HepG2 (cell line): ENCODE measurements around the gene CISD3. TPM values are rescaled to one million over a fixed set of nuclear protein-coding genes. Genes with fewer than 3 reads are reported as not detected.

Experiments used
- ATAC-seq: fragments of 200-7000 bp; cut with Tn5 transposase; 3 replicates; pipeline ENCODE4 v1.9.1; 2020; ENCODE audit warnings: mild to moderate bottlenecking, moderate library complexity
- BruUV-seq: library from RNA; stranded (reverse); fragments of 400-500 nt; replicated peaks from 2 replicates; lab custom pipeline; 2021; lab: Mats Ljungman, UMichigan
- CTCF ChIA-PET: fragments of 300-600 bp; formaldehyde crosslinking; extraction: SDS; loops from one replicate; lab custom pipeline; 2021; ENCODE audit warnings: low total read pairs, inconsistent platforms, low intra/inter-chr PET ratio; lab: Yijun Ruan, JAX
- POLR2A ChIA-PET: fragments of 350-600 bp; sonication (Branson Sonifier 250); formaldehyde crosslinking; loops from one replicate; lab custom pipeline; 2020; ENCODE audit warnings: antibody characterized with exemption, inconsistent platforms; lab: Yijun Ruan, JAX
- DNase-seq: peaks from one replicate; pipeline ENCODE4 v3.0.0-alpha.2; 2015; ENCODE audit warnings: low spot score
- FAIRE-seq: peaks from 3 replicates; lab custom pipeline; 2011; peaks lifted over from hg19 to GRCh38; lab: Jason Lieb, UNC
- H2AFZ ChIP-seq: one replicate; pipeline ENCODE4 v1.6.1; 2011; ENCODE audit warnings: low read length, inconsistent platforms
- H3K27ac ChIP-seq: fragments of 300-600 bp; 3 replicates; pipeline ENCODE4 v1.8.0; 2011; ENCODE audit warnings: mixed run types, mild to moderate bottlenecking, mixed read lengths, low read length, inconsistent platforms; ENCODE audit not compliant: insufficient read depth; ENCODE audit errors: extremely low read length
- H3K27me3 ChIP-seq, 2 experiments: fragments of 200-600 bp in 1 of 2; 2 replicates in 1 of 2; 3 replicates in 1 of 2; pipeline versions ENCODE4 v1.6.0 to v1.8.0; 2011; ENCODE audit warnings: low read length in 2 of 2, mild to moderate bottlenecking in 2 of 2, moderate library complexity in 2 of 2, inconsistent platforms in 1 of 2; ENCODE audit not compliant: insufficient read depth in 2 of 2, control insufficient read depth in 1 of 2
- H3K36me3 ChIP-seq, 2 experiments: fragments of 200-600 bp in 1 of 2; replicated peaks in 1 of 2; 2 replicates in 1 of 2; 3 replicates in 1 of 2; pipeline versions ENCODE4 v1.5.1 to v1.8.0; 2011; ENCODE audit warnings: low read length in 2 of 2, inconsistent platforms in 1 of 2; ENCODE audit not compliant: insufficient read depth in 2 of 2, control insufficient read depth in 1 of 2
- H3K4me1 ChIP-seq: 2 replicates; pipeline ENCODE4 v1.5.1; 2012; ENCODE audit warnings: low read length, inconsistent platforms; ENCODE audit not compliant: insufficient read depth
- H3K4me2 ChIP-seq: 2 replicates; pipeline ENCODE4 v1.6.0; 2011; ENCODE audit warnings: low read depth, low read length, inconsistent platforms
- H3K4me3 ChIP-seq, 3 experiments: fragments of 200-600 bp in 1 of 3; sonication (generic), shearing (Covaris generic) in 1 of 3; replicated peaks in 1 of 3; 2 replicates each; pipeline ENCODE4 v1.5.1; 2011 to 2016; ENCODE audit warnings: low read length in 3 of 3, inconsistent platforms in 2 of 3, low read depth in 2 of 3, mild to moderate bottlenecking in 2 of 3, control low read depth in 1 of 3, mixed read lengths in 1 of 3; ENCODE audit not compliant: insufficient read depth in 1 of 3
- H3K79me2 ChIP-seq: one replicate; pipeline ENCODE4 v1.6.1; 2011; ENCODE audit warnings: low read length, inconsistent platforms; ENCODE audit not compliant: insufficient read depth
- H3K9ac ChIP-seq: 2 replicates; pipeline ENCODE4 v1.6.0; 2011; ENCODE audit warnings: mild to moderate bottlenecking, low read depth, low read length, inconsistent platforms; ENCODE audit not compliant: insufficient read depth
- H3K9me3 ChIP-seq: 2 replicates; pipeline ENCODE4 v1.5.1; 2012; ENCODE audit warnings: mild to moderate bottlenecking, low read length
- H4K20me1 ChIP-seq: 2 replicates; pipeline ENCODE4 v1.6.0; 2011; ENCODE audit warnings: inconsistent platforms, mild to moderate bottlenecking, low read length, moderate library complexity; ENCODE audit not compliant: insufficient read depth
- DR1 ChIP-seq: sonication (generic); formaldehyde crosslinking; IDR thresholded peaks from 2 replicates; pipeline ENCODE4 v1.8.0; 2021; ENCODE audit warnings: mild to moderate bottlenecking, missing genetic modification reagents, inconsistent platforms
- FLYWCH1 ChIP-seq: sonication (generic); formaldehyde crosslinking; IDR thresholded peaks from 2 replicates; pipeline ENCODE4 v1.8.1; 2023; ENCODE audit warnings: mild to moderate bottlenecking, missing genetic modification reagents
- GTF3A ChIP-seq: sonication (generic); formaldehyde crosslinking; conservative IDR thresholded peaks from 2 replicates; pipeline ENCODE4 v1.4.0; 2020; ENCODE audit warnings: mild to moderate bottlenecking, missing genetic modification reagents
- ISL2 ChIP-seq: sonication (generic); formaldehyde crosslinking; IDR thresholded peaks from 2 replicates; pipeline ENCODE4 v1.5.0; 2020; ENCODE audit warnings: missing genetic modification reagents
- NFIC ChIP-seq: IDR thresholded peaks from 2 replicates; pipeline ENCODE4 v1.6.1; 2012; ENCODE audit warnings: mild to moderate bottlenecking, low read length, inconsistent platforms
- POLR2AphosphoS5 ChIP-seq: IDR thresholded peaks from 2 replicates; pipeline ENCODE4 v1.6.1; 2012; ENCODE audit warnings: low read depth, low read length
- SP4 ChIP-seq: sonication (generic); formaldehyde crosslinking; IDR thresholded peaks from 2 replicates; pipeline ENCODE4 v1.8.1; 2023; ENCODE audit warnings: mild to moderate bottlenecking, missing genetic modification reagents
- ZBTB20 ChIP-seq: sonication (generic); formaldehyde crosslinking; IDR thresholded peaks from 2 replicates; pipeline ENCODE4 v1.8.1; 2023; ENCODE audit warnings: missing genetic modification reagents, low read depth, mild to moderate bottlenecking, borderline replicate concordance
- ZFP62 ChIP-seq: sonication (generic); formaldehyde crosslinking; IDR thresholded peaks from 2 replicates; pipeline ENCODE4 v1.4.0; 2020; ENCODE audit warnings: missing genetic modification reagents
- ZNF224 ChIP-seq: sonication (generic); formaldehyde crosslinking; IDR thresholded peaks from 2 replicates; pipeline ENCODE4 v1.5.0; 2020; ENCODE audit warnings: mild to moderate bottlenecking, missing genetic modification reagents
- ZNF282 ChIP-seq: fragments of 450-650 bp; IDR thresholded peaks from 2 replicates; pipeline ENCODE4 v1.6.1; 2018; ENCODE audit not compliant: partially characterized antibody
- ZNF30 ChIP-seq: sonication (generic); formaldehyde crosslinking; IDR thresholded peaks from 2 replicates; pipeline ENCODE4 v1.5.0; 2020; ENCODE audit warnings: mild to moderate bottlenecking, missing genetic modification reagents
- ZNF335 ChIP-seq: sonication (generic); formaldehyde crosslinking; IDR thresholded peaks from 2 replicates; pipeline ENCODE4 v1.4.0; 2020; ENCODE audit warnings: missing genetic modification reagents
- ZNF781 ChIP-seq: sonication (generic); formaldehyde crosslinking; IDR thresholded peaks from 2 replicates; pipeline ENCODE4 v1.5.1; 2020; ENCODE audit warnings: borderline replicate concordance, mild to moderate bottlenecking, missing genetic modification reagents; ENCODE audit errors: not compliant biosample characterization
- WGBS: methylation state at CpG from one replicate; pipeline ENCODE4 v1.1.6; 2017; ENCODE audit warnings: low lambda C conversion rate; 5-methylcytosine and 5-hydroxymethylcytosine counted together
- in situ Hi-C: cut with HindIII; loops from 2 replicates; pipeline ENCODE4 v1.10.0; 2017; ENCODE audit warnings: low pct_unique_long_range_greater_than_20kb; ENCODE audit not compliant: extremely low pct_ligation_motif_present
- intact Hi-C: fragments of 100-400 bp; cut with micrococcal nuclease; formaldehyde crosslinking; loops from one replicate; pipeline ENCODE4 v1.10.0; 2022; ENCODE audit not compliant: unreplicated experiment
- polyA plus RNA-seq, 8 experiments: library from polyadenylated mRNA; depleted of rRNA in 3 of 8; stranded (reverse) in 7 of 8; unstranded in 1 of 8; fragments of >200 nt; fragmentation: Illumina TruSeq in 4 of 8; extraction: Trizol in 4 of 8; gene quantifications; 2 replicates each; pipeline versions ENCODE4 v1.2.1 to v1.2.3, GENCODE V29; 2011 to 2016; ENCODE audit warnings: low read depth in 4 of 8, missing spikeins in 1 of 8, mixed read lengths in 1 of 8; ENCODE audit not compliant: insufficient read depth in 1 of 8
- total RNA-seq, 5 experiments: library from RNA; depleted of rRNA; stranded (reverse); fragments of >200 nt; fragmentation: Illumina TruSeq; extraction: Trizol; gene quantifications; 2 replicates each; pipeline ENCODE4 v1.2.3, GENCODE V29; 2016; ENCODE audit warnings: low read depth in 1 of 5
- TF ChIP-seq, protein P1 (sequence below): sonication (generic); IDR thresholded peaks from 2 replicates; pipeline ENCODE4 v1.6.1; 2016; ENCODE audit warnings: low read depth, borderline replicate concordance
- TF ChIP-seq, protein P2 (sequence below): sonication (generic); formaldehyde crosslinking; IDR thresholded peaks from 2 replicates; pipeline ENCODE4 v1.5.0; 2020; ENCODE audit warnings: missing genetic modification reagents, mild to moderate bottlenecking, borderline replicate concordance
- TF ChIP-seq, protein P3 (sequence below): sonication (generic); formaldehyde crosslinking; IDR thresholded peaks from 2 replicates; pipeline ENCODE4 v1.5.0; 2020; ENCODE audit warnings: missing genetic modification reagents
- TF ChIP-seq, protein P4 (sequence below): sonication (generic); formaldehyde crosslinking; IDR thresholded peaks from 2 replicates; pipeline ENCODE4 v1.5.0; 2020; ENCODE audit warnings: mild to moderate bottlenecking, missing genetic modification reagents, borderline replicate concordance

CISD3 gene
- total and polyA plus RNA-seq, 2 of the 13 experiments (the other 11 are each of a cell fraction or from before 2014, with no cell fraction given): 30.0 to 34.1 TPM

DNA sequence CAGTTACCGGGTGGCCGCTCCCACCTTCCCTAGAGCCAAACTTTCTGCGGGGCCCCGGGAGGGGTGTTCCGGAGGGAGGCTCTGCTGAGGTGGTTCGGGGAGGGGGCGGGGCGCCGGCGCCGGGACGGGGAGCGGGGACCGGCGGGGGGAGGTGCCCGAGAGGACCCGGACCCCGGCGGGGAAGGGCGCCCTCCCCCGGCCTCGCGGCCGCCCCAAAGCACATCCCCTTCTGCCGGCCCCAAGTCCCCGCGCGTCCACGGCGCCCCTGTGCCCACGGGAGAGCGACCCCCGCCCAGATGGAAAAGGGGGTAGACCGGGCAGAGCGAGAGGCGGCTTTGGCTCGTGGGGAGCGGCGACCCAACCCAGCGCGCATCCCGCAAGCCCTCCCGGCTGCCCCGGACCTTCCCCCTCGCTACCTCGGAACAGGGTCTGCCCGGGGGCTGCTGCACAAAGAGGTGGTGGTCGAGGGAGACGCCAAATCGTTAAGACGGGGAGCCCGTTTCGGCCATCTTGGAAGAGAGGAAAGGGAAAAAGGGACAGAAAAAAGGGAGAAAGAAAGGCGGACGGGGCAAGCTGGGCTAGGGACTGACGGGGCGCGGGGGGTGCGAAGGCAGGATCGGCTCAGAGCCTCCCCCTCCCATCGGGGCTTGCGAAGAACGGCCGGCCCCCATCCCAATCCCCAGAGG is 17.5 kb downstream of the CISD3 start:
- CTCF ChIA-PET: interaction anchor here (2.5 kb wide), 1 partner anchor 13 kb away, joined by 6 read pairs; no protein-coding TSS in a partner anchor
- H2AFZ ChIP-seq: no peak overlapping the region
- H4K20me1 ChIP-seq: peaks cover 10% of the 10 kb centered on the region
- peaks cover 59% of the 10 kb centered on the region for H3K4me1 ChIP-seq
- no peak for ATAC-seq
- peak overlapping the region; percentile 84 for H3K27ac ChIP-seq
- H3K36me3 ChIP-seq: peaks cover 2 to 3% of the 10 kb centered on the region in 2 experiments; a peak in 3 of 5 replicates
- intact Hi-C loops (loop anchor here (2.0 kb wide), 1 partner anchor 17 kb away; the partner anchor contains the start of gene CISD3), in situ Hi-C loops (no loop called here)
- H3K4me3 ChIP-seq: peak overlapping the region; percentile 84 to 94 (median 93)
- BruUV-seq: no TSS peak
- DNase-seq: no peak
- no peaks in the 10 kb centered on the region for H3K9me3 ChIP-seq
- POLR2A ChIA-PET: no interaction called here
- H3K9ac ChIP-seq: peak overlapping the region; percentile 85
- 3% methylated on average over 46 of the region's 64 CpGs for WGBS
- peak overlapping the region; percentile 92 for H3K4me2 ChIP-seq
- no peaks in the 10 kb centered on the region; a peak in 1 of 5 replicates for H3K27me3 ChIP-seq
- no peak for FAIRE-seq
- peaks cover 46% of the 10 kb centered on the region for H3K79me2 ChIP-seq
- TF ChIP-seq, protein P1, sequence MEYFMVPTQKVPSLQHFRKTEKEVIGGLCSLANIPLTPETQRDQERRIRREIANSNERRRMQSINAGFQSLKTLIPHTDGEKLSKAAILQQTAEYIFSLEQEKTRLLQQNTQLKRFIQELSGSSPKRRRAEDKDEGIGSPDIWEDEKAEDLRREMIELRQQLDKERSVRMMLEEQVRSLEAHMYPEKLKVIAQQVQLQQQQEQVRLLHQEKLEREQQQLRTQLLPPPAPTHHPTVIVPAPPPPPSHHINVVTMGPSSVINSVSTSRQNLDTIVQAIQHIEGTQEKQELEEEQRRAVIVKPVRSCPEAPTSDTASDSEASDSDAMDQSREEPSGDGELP: no peak
- TF ChIP-seq ISL2 (CRISPR knock-in tag) (no peak), ZBTB20 (CRISPR knock-in tag) (no peak), GTF3A (CRISPR knock-in tag) (no peak), FLYWCH1 (CRISPR knock-in tag) (no peak), POLR2AphosphoS5 (no peak), ZNF282 (no peak), ZNF335 (no peak), ZNF224 (CRISPR knock-in tag) (no peak), NFIC (no peak), ZNF781 (CRISPR knock-in tag) (peak; percentile 79), ZFP62 (CRISPR knock-in tag) (no peak), DR1 (CRISPR knock-in tag) (no peak), SP4 (0 out of 2 replicates have a peak, but pooled peaks have one; percentile 62), ZNF30 (CRISPR knock-in tag) (no peak)
- TF ChIP-seq, protein P2, sequence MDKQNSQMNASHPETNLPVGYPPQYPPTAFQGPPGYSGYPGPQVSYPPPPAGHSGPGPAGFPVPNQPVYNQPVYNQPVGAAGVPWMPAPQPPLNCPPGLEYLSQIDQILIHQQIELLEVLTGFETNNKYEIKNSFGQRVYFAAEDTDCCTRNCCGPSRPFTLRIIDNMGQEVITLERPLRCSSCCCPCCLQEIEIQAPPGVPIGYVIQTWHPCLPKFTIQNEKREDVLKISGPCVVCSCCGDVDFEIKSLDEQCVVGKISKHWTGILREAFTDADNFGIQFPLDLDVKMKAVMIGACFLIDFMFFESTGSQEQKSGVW (CRISPR knock-in tag): no peak
- TF ChIP-seq, protein P3, sequence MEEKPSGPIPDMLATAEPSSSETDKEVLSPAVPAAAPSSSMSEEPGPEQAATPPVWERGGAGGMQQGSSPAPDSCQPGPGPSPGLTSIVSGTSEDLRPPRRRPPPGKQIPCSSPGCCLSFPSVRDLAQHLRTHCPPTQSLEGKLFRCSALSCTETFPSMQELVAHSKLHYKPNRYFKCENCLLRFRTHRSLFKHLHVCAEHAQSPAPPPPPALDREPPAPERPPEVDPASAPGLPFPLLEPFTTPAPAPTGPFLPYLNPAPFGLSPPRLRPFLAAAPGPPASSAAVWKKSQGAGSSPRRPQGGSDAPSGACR: no peak
- TF ChIP-seq, protein P4, sequence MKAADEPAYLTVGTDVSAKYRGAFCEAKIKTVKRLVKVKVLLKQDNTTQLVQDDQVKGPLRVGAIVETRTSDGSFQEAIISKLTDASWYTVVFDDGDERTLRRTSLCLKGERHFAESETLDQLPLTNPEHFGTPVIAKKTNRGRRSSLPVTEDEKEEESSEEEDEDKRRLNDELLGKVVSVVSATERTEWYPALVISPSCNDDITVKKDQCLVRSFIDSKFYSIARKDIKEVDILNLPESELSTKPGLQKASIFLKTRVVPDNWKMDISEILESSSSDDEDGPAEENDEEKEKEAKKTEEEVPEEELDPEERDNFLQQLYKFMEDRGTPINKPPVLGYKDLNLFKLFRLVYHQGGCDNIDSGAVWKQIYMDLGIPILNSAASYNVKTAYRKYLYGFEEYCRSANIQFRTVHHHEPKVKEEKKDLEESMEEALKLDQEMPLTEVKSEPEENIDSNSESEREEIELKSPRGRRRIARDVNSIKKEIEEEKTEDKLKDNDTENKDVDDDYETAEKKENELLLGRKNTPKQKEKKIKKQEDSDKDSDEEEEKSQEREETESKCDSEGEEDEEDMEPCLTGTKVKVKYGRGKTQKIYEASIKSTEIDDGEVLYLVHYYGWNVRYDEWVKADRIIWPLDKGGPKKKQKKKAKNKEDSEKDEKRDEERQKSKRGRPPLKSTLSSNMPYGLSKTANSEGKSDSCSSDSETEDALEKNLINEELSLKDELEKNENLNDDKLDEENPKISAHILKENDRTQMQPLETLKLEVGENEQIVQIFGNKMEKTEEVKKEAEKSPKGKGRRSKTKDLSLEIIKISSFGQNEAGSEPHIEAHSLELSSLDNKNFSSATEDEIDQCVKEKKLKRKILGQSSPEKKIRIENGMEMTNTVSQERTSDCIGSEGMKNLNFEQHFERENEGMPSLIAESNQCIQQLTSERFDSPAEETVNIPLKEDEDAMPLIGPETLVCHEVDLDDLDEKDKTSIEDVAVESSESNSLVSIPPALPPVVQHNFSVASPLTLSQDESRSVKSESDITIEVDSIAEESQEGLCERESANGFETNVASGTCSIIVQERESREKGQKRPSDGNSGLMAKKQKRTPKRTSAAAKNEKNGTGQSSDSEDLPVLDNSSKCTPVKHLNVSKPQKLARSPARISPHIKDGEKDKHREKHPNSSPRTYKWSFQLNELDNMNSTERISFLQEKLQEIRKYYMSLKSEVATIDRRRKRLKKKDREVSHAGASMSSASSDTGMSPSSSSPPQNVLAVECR: no peak; the same call in 1 of the 2 replicates
